OCI-LY1 (cell line): ENCODE data around the gene PRKD2.

Experiments used
- H2AFZ ChIP-seq: fragments of 200-600 bp; sonication (generic), shearing (Covaris generic); 2 replicates; pipeline ENCODE4 v1.6.0; 2014; ENCODE audit warnings: antibody characterized with exemption, mild to moderate bottlenecking, low read length
- H3F3A ChIP-seq: fragments of 200-600 bp; sonication (generic), shearing (Covaris generic); 2 replicates; pipeline ENCODE4 v1.6.0; 2014; ENCODE audit warnings: mild to moderate bottlenecking, antibody characterized with exemption, low read length, moderate library complexity; ENCODE audit not compliant: insufficient read depth
- H3K27ac ChIP-seq: fragments of 200-600 bp; sonication (generic); 2 replicates; pipeline ENCODE4 v1.5.1; 2014; ENCODE audit warnings: low read length, mixed run types, mild to moderate bottlenecking, low read depth; ENCODE audit not compliant: poor library complexity, severe bottlenecking
- H3K27me3 ChIP-seq: fragments of 200-600 bp; sonication (generic); 2 replicates; pipeline ENCODE4 v1.6.0; 2014; ENCODE audit warnings: antibody characterized with exemption, mild to moderate bottlenecking, low read length, moderate library complexity; ENCODE audit not compliant: insufficient read depth
- H3K36me3 ChIP-seq: fragments of 200-600 bp; sonication (generic); 2 replicates; pipeline ENCODE4 v1.6.1; 2014; ENCODE audit warnings: mild to moderate bottlenecking, antibody characterized with exemption, low read length, moderate library complexity, mixed read lengths; ENCODE audit not compliant: insufficient read depth
- H3K4me1 ChIP-seq: fragments of 200-600 bp; sonication (generic); 2 replicates; pipeline ENCODE4 v1.5.1; 2014; ENCODE audit warnings: mild to moderate bottlenecking, low read length, moderate library complexity; ENCODE audit not compliant: insufficient read depth, severe bottlenecking
- H3K4me2 ChIP-seq: fragments of 200-600 bp; sonication (generic), shearing (Covaris generic); 2 replicates; pipeline ENCODE4 v1.6.1; 2014; ENCODE audit warnings: low read length
- H3K4me3 ChIP-seq: fragments of 200-600 bp; sonication (generic); 2 replicates; pipeline ENCODE4 v1.5.1; 2014; ENCODE audit warnings: low read length, low read depth, mild to moderate bottlenecking, mixed read lengths; ENCODE audit not compliant: poor library complexity, severe bottlenecking
- H3K79me2 ChIP-seq: fragments of 200-600 bp; shearing (Covaris generic); 2 replicates; pipeline ENCODE4 v1.6.1; 2016; ENCODE audit warnings: mixed run types, low read length, mixed read lengths; ENCODE audit not compliant: insufficient read depth
- H3K9ac ChIP-seq: fragments of 200-600 bp; sonication (generic), shearing (Covaris generic); 2 replicates; pipeline ENCODE4 v1.6.1; 2014; ENCODE audit warnings: mild to moderate bottlenecking, low read length, mixed read lengths
- H3K9me2 ChIP-seq: fragments of 200-600 bp; sonication (generic), shearing (Covaris generic); 2 replicates; pipeline ENCODE4 v1.6.1; 2014; ENCODE audit warnings: low read depth, mild to moderate bottlenecking, low read length, mixed read lengths
- H3K9me3 ChIP-seq: fragments of 200-600 bp; shearing (Covaris generic); 2 replicates; pipeline ENCODE4 v1.6.1; 2014; ENCODE audit warnings: low read length, mixed read lengths
- H4K20me1 ChIP-seq: fragments of 200-600 bp; sonication (generic), shearing (Covaris generic); 2 replicates; pipeline ENCODE4 v1.6.0; 2016; ENCODE audit warnings: mild to moderate bottlenecking, low read length; ENCODE audit not compliant: insufficient read depth
- CTCF ChIP-seq: fragments of 200-600 bp; sonication (generic), shearing (Covaris generic); IDR thresholded peaks from 2 replicates; pipeline ENCODE4 v1.5.1; 2017; ENCODE audit warnings: mild to moderate bottlenecking, antibody characterized with exemption, low read length, moderate library complexity, mixed read lengths
- EZH2 ChIP-seq: fragments of 200-600 bp; sonication (generic), shearing (Covaris generic); IDR thresholded peaks from 2 replicates; pipeline ENCODE4 v1.8.0; 2017; ENCODE audit warnings: borderline replicate concordance, mixed run types, mild to moderate bottlenecking, antibody characterized with exemption, low read length, moderate library complexity, mixed read lengths

Gene PRKD2

GRCh38 chr19:46637224-46637623, 79.7 kb downstream of the PRKD2 start:
- no peak for TF ChIP-seq CTCF
- TF ChIP-seq EZH2, result no peak
- H4K20me1 ChIP-seq, result no peaks in the 10 kb centered on the region
- H3K4me2 ChIP-seq, result no peak overlapping the region
- peaks cover 35% of the 10 kb centered on the region for H3K4me1 ChIP-seq
- H3K9ac ChIP-seq, result no peak overlapping the region
- H3F3A ChIP-seq, result peaks cover 4% of the 10 kb centered on the region; the same call in 1 of the 2 replicates
- H3K36me3 ChIP-seq, result no peaks in the 10 kb centered on the region
- H3K4me3 ChIP-seq, result no peak overlapping the region
- H3K27me3 ChIP-seq, result peaks cover 2% of the 10 kb centered on the region
- H3K27ac ChIP-seq, result no peak overlapping the region
- no peaks in the 10 kb centered on the region for H3K9me2 ChIP-seq
- no peak overlapping the region for H2AFZ ChIP-seq
- no peaks in the 10 kb centered on the region for H3K79me2 ChIP-seq
- H3K9me3 ChIP-seq, result no peaks in the 10 kb centered on the region

GRCh38 chr19:46635920-46636761, 80.8 kb downstream of the PRKD2 start, which contains the start of gene GNG8:
Gene GNG8, minus strand, starts transcription at chr19:46636202. Its CDS starts 1,520 bp downstream, at chr19:46634682.
- Histone ChIP-seq H4K20me1 (no peaks in the 10 kb centered on the region), H3K27ac (no peak within 1 kb of the TSS), H3K4me1 (peaks cover 35% of the 10 kb centered on the region), H3K27me3 (peaks cover 4% of the 10 kb centered on the region), H2AFZ (no peak within 1 kb of the TSS), H3K79me2 (no peaks in the 10 kb centered on the region), H3K9ac (no peak within 1 kb of the TSS), H3K4me2 (no peak within 1 kb of the TSS), H3F3A (peaks cover 4% of the 10 kb centered on the region; the same call in 1 of the 2 replicates), H3K4me3 (no peak within 1 kb of the TSS), H3K9me3 (no peaks in the 10 kb centered on the region), H3K36me3 (no peaks in the 10 kb centered on the region), H3K9me2 (no peaks in the 10 kb centered on the region)
- TF ChIP-seq CTCF (no peak), EZH2 (no peak)

- no peaks in the 10 kb centered on the region for H3K36me3 ChIP-seq
- no peaks in the 10 kb centered on the region for H3K9me2 ChIP-seq
- TF ChIP-seq CTCF, result no peak
- TF ChIP-seq EZH2, result no peak
- H3K9ac ChIP-seq, result no peak overlapping the region
- no peaks in the 10 kb centered on the region for H3K9me3 ChIP-seq
- no peaks in the 10 kb centered on the region for H4K20me1 ChIP-seq
- H3K79me2 ChIP-seq, result no peaks in the 10 kb centered on the region
- H3K4me3 ChIP-seq, result no peak overlapping the region
- peaks cover 6% of the 10 kb centered on the region for H3K27me3 ChIP-seq
- no peak overlapping the region for H3K27ac ChIP-seq
- peaks cover 33% of the 10 kb centered on the region for H3K4me1 ChIP-seq
- H2AFZ ChIP-seq, result no peak overlapping the region
- no peak overlapping the region for H3K4me2 ChIP-seq
- peaks cover 4% of the 10 kb centered on the region; the same call in 1 of the 2 replicates for H3F3A ChIP-seq
Observed at GRCh38 chr19:46634656-46635218, 82.2 kb downstream of the PRKD2 start.
